IPS-18c (cell line): ENCODE results near the gene ERCC1.

Experiments used
- H3K4me3 ChIP-seq: 2 replicates; pipeline ENCODE4 v1.7.0; 2013; ENCODE audit warnings: low read depth, mild to moderate bottlenecking, low read length, moderate library complexity; ENCODE audit not compliant: insufficient read depth
- H3K9me3 ChIP-seq: one replicate; pipeline ENCODE4 v1.6.1; 2013; ENCODE audit warnings: mild to moderate bottlenecking, low read length, moderate library complexity; ENCODE audit not compliant: control insufficient read depth, insufficient read depth

Gene ERCC1

DNA sequence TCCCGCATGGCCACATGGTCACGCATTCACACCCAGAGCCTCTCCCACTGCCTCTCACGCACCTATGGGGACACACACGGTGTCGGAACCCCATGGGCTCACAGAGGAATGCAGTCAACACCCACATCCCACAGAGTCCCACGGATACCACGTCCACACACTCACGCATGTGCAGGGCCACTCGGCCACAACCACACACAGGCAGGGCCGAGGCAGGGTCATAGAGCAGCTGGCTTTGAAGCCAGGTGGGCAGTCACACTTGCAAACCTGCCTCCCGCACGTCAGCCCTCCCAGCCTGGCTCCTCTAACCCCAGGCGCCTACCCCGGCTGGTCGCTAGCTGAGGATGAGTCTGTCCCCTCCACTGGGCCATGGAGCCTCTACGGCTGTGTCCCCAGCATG lies 61.4 kb downstream of the ERCC1 start:
- no peak overlapping the region for H3K4me3 ChIP-seq
- H3K9me3 ChIP-seq = no peaks in the 10 kb centered on the region

GRCh38 chr19:45361608-45362007 lies 62.1 kb downstream of the ERCC1 start:
- Histone ChIP-seq H3K9me3 (no peaks in the 10 kb centered on the region), H3K4me3 (no peak overlapping the region)

DNA sequence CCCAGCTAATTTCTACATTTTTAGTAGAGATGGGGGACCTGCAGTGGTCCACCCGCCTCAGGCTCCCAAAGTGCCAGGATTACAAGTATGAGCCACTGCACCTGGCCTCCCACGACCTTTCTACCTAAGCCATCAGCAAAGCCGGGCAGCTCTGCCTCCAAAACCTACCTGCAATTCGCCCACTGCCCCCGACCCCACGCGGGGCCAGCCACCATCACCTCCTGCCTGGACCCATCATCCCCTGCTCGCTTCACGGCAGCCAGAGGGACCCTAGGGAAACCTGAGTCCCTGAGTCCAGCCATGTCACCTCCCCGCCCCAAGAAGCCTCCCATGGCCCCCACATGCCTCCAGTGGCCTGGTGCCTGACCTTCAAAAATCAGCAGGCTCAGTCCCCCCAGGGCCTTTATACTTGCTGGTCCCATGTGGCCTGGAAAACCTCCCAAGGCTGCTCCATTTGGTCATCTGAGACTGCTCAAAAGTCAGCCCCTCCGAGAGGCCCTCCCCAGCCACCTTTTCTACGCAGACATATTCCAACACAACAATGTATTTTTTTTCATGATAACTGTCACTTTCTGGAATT lies 65.4 kb downstream of the ERCC1 start:
- H3K9me3 ChIP-seq = no peaks in the 10 kb centered on the region

DNA sequence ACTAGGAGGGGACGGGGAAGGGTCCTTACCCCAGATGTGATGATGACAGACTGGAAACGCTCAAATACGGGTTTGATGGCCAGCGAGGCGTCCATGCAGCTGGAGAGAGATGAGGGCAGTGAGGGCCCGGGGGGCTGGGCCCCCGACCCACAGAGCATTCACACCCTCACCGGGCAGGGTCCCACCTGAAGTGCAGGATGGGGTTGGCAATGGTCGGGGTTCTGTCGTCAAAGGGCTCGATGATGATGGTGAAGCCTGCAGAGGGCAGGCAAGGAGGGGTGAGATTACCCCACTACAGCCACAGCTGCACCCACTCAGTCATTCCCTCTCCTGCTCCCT lies 66.3 kb downstream of the ERCC1 start:
- H3K9me3 ChIP-seq = no peaks in the 10 kb centered on the region

More for the DNA sequence above, 65.4 kb downstream of the ERCC1 start:
- no peak overlapping the region for H3K4me3 ChIP-seq

More for the DNA sequence above, 66.3 kb downstream of the ERCC1 start:
- no peak overlapping the region for H3K4me3 ChIP-seq
